Lower leg skin (tissue), 3 donors: ENCODE data around the gene PTH2R.

Experiments used
- POLR2A ChIP-seq, 2 donors: fragments of 450-650 bp; IDR thresholded peaks; one replicate each; pipeline ENCODE4 v1.6.1; 2016 to 2017; ENCODE audit warnings: antibody characterized with exemption in 2 of 2, mild to moderate bottlenecking in 1 of 2, moderate library complexity in 1 of 2
- TF ChIP-seq, protein P1 (sequence below), 3 donors: fragments of 450-650 bp; IDR thresholded peaks; one replicate each; pipeline ENCODE4 v1.5.1; 2016; ENCODE audit warnings: antibody characterized with exemption in 3 of 3, mild to moderate bottlenecking in 3 of 3, moderate library complexity in 2 of 3

DNA sequence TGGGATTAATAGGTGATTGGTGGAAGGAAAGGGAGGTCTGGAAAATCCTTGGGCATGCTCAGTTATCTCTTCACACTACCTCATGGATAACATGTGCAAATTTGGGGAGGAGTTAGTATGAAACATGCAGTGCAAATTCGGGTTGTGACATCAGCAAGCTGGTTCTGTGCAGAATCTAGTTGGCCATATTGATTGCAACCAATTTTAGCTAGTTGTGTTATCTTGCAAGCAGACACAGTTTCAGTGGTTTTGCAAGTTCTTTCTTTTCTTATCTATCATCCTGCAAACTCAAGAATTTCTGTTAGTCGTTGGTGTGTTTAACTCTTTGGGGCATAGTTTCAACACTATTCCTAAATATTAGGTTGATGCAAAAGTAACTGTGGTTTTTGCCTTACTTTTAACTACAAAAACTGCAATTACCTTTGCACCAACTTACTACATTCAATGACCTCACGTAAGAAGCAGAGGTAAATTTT, 135.4 kb downstream of the PTH2R start:
- TF ChIP-seq, protein P1, sequence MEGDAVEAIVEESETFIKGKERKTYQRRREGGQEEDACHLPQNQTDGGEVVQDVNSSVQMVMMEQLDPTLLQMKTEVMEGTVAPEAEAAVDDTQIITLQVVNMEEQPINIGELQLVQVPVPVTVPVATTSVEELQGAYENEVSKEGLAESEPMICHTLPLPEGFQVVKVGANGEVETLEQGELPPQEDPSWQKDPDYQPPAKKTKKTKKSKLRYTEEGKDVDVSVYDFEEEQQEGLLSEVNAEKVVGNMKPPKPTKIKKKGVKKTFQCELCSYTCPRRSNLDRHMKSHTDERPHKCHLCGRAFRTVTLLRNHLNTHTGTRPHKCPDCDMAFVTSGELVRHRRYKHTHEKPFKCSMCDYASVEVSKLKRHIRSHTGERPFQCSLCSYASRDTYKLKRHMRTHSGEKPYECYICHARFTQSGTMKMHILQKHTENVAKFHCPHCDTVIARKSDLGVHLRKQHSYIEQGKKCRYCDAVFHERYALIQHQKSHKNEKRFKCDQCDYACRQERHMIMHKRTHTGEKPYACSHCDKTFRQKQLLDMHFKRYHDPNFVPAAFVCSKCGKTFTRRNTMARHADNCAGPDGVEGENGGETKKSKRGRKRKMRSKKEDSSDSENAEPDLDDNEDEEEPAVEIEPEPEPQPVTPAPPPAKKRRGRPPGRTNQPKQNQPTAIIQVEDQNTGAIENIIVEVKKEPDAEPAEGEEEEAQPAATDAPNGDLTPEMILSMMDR (IDR thresholded peaks at IDR 0.05): no peak
- TF ChIP-seq POLR2A (IDR thresholded peaks at IDR 0.05): no peak
